GM20000 (cell line): ENCODE data around the gene DTD1.

Source experiments
- DNase-seq: peaks from one replicate; pipeline ENCODE4 v3.0.0; 2012; ENCODE audit warnings: low spot score
- TF ChIP-seq, protein P1 (sequence below): IDR thresholded peaks from 2 replicates; pipeline ENCODE4 v1.5.1; 2012; ENCODE audit warnings: mild to moderate bottlenecking, control low read depth; ENCODE audit errors: extremely low read depth, missing control alignments

Gene DTD1

DNA sequence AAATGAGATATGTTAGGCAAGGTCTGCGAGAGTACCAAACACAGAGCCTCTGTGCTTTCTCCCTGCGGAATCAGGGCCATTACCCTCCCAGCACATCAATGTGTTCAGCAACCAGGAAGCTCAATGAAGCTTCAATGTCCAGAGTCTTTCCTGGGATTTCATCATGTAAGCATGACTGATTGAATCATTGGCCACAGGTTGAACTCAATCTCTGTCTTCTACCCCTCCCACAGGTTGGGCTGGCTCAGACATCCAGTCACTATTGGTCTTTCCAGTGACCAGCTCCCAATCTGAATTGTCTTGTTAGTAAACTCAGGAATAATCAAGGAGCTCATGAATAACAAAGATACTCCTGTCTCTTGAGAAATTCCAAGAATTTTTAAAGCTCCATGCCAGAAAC, 2.7 kb upstream of the DTD1 start:
- DNase-seq: no peak
- TF ChIP-seq, protein P1, sequence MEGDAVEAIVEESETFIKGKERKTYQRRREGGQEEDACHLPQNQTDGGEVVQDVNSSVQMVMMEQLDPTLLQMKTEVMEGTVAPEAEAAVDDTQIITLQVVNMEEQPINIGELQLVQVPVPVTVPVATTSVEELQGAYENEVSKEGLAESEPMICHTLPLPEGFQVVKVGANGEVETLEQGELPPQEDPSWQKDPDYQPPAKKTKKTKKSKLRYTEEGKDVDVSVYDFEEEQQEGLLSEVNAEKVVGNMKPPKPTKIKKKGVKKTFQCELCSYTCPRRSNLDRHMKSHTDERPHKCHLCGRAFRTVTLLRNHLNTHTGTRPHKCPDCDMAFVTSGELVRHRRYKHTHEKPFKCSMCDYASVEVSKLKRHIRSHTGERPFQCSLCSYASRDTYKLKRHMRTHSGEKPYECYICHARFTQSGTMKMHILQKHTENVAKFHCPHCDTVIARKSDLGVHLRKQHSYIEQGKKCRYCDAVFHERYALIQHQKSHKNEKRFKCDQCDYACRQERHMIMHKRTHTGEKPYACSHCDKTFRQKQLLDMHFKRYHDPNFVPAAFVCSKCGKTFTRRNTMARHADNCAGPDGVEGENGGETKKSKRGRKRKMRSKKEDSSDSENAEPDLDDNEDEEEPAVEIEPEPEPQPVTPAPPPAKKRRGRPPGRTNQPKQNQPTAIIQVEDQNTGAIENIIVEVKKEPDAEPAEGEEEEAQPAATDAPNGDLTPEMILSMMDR: no peak

DNA sequence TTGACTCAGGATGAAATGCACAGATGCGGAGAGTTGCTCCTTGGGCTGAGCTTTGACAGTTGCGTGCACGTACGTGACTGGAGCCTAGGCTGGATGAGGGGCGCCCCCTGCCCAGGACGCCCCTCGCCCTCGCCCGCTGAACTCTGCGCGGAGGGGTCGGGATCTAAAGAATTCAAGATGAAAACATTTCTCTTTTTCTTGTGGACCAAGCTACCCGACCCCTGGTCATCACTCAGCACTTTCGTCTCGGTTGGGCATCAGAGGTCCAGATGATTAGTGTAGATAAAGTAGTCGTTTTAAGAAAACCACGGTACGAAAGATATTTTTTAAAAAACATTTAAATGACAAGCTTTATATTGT, 700 bp downstream of the DTD1 start:
- DNase-seq: no peak
- TF ChIP-seq, protein P1: no peak

DNA sequence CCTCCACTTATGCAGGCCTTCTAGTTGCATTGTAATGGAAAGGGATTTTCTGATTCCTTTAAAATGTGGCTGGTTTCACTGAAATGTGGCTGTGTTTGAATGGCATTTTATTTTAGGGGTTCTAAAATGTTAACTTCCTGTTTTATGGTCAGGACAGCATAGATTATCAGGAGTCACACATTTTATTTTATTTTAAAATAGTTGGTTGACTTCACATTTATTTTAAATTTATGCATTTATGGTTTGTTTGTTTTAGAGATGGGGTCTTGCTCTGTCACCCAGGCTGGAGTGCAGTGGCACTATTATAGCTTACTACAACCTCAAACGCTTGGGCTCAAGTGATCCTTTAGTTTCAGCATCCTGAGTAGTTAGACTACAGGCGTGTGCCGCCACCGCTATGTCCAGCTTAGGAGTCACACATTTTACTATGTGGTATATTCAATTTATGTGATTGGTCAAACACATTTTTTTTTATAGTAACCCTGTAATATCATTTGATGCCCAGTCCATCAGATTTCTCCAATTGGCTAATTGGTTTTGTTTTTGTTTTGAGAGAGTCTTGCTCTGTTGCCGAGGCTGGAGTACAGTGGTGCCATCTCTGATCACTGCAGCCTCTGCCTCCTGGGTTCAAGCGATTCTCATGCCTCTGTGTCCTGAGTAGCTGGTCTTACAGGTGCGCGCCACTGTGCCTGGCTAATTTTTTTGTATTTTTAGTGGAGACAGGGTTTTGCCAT, 2.3 kb downstream of the DTD1 start:
- TF ChIP-seq, protein P1: no peak
- DNase-seq: no peak

- no peak for DNase-seq
- TF ChIP-seq, protein P1: no peak
Measured at GRCh38 chr20:18596270-18596669, 8.4 kb downstream of the DTD1 start.

GRCh38 chr20:18609741-18610140, 21.9 kb downstream of the DTD1 start:
- TF ChIP-seq, protein P1: no peak
- DNase-seq: no peak

- TF ChIP-seq, protein P1: no peak
- no peak for DNase-seq
Measured at GRCh38 chr20:18611492-18611891, 23.6 kb downstream of the DTD1 start.

DNA sequence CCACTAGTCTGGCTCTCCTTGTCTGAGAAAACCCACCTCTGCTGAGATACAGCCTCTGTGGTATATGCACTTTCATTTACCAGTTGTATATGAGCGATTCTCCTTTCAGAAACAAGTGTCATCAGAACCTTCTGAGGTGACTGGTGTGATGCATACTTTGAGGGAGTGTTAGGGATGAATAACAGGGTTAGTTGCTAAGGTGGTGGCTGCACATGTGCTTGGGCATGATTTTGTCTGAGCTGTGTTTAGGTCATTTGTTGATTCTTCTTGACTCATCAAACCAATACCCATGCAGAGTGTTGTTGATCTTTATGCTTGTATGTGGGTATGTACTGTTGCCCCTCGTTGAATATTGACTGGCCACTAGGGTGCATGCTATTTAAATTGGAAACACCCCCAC, 25.7 kb downstream of the DTD1 start:
- TF ChIP-seq, protein P1: no peak

More for the DNA sequence above, 25.7 kb downstream of the DTD1 start:
- no peak for DNase-seq
